ENCODE results near the gene KIF1A. TPM values are rescaled to one million over a fixed set of nuclear protein-coding genes. Genes with fewer than 3 reads are reported as not detected.

KIF1A gene
- total and polyA plus RNA-seq, 2 of the 8 experiments (the other 6 are each of a cell fraction or from before 2014, with no cell fraction given), result 61.3 to 281 TPM

GRCh38 chr2:240686460-240686859, 133.6 kb downstream of the KIF1A start:
- no peak overlapping the region for H3K18ac ChIP-seq (ENCODE audit: extremely low read depth, low read length)
- H4K5ac ChIP-seq (ENCODE audit: insufficient read length, low read depth, low read length), result no peak overlapping the region
- no peak overlapping the region for H2BK5ac ChIP-seq (ENCODE audit: low read depth, low read length)
- DNase-seq (ENCODE audit: low read depth in 1 of 2, low spot score in 2 of 2) (no peak), FAIRE-seq (no peak)
- H3K36me3 ChIP-seq (ENCODE audit: control insufficient read depth in 2 of 4, insufficient read depth in 4 of 4, low read length in 3 of 4), result no peaks in the 10 kb centered on the region
- H4K91ac ChIP-seq (replicated peaks; ENCODE audit: insufficient read length, low read length), result no peak overlapping the region
- H2BK120ac ChIP-seq (replicated peaks; ENCODE audit: low read depth, low read length), result no peak overlapping the region
- H3K56ac ChIP-seq (replicated peaks; ENCODE audit: insufficient read length, low read depth, low read length), result no peak overlapping the region
- H3K79me1 ChIP-seq (ENCODE audit: low read depth, low read length), result no peaks in the 10 kb centered on the region
- no peak overlapping the region for H3K4me2 ChIP-seq (ENCODE audit: insufficient read depth in 1 of 2, low read depth in 2 of 2, low read length in 2 of 2)
- no peaks in the 10 kb centered on the region for H4K20me1 ChIP-seq (replicated peaks in 1 of 2; ENCODE audit: control insufficient read depth in 1 of 2, insufficient read depth in 2 of 2, low read length in 2 of 2)
- CTCF ChIA-PET (ENCODE audit: partially characterized antibody), result interaction anchor here (1.3 to 1.6 kb wide), 2 partner anchors 37 to 82 kb away, joined by 3 read pairs; no protein-coding TSS in a partner anchor
- no peak overlapping the region for H2BK12ac ChIP-seq (ENCODE audit: low read depth, low read length)
- no peak overlapping the region for H2BK15ac ChIP-seq (ENCODE audit: low read length)
- no peak overlapping the region for H3K9ac ChIP-seq (replicated peaks in 1 of 4; ENCODE audit: extremely low read depth in 1 of 4, low read depth in 3 of 4, low read length in 3 of 4)
- H3K4me1 ChIP-seq (replicated peaks in 1 of 4; ENCODE audit: control insufficient read depth in 3 of 4, insufficient read depth in 4 of 4, low read length in 3 of 4), result peaks cover 0 to 3% (median 0%) of the 10 kb centered on the region in 4 experiments; a peak in 2 of 7 replicates
- H2AFZ ChIP-seq (ENCODE audit: low read length), result no peak overlapping the region
- POLR2A ChIA-PET (ENCODE audit: partially characterized antibody), result no interaction called here
- H3K23me2 ChIP-seq (ENCODE audit: low read depth, low read length), result no peaks in the 10 kb centered on the region
- no peak overlapping the region for H3K23ac ChIP-seq (ENCODE audit: insufficient read length)
- H3K9me3 ChIP-seq (ENCODE audit: insufficient read depth in 2 of 2, low read depth in 1 of 2, low read length in 1 of 2), result no peaks in the 10 kb centered on the region
- H2AK5ac ChIP-seq (ENCODE audit: low read depth, low read length), result no peak overlapping the region
- no peak overlapping the region for H3K4ac ChIP-seq (replicated peaks; ENCODE audit: insufficient read length, low read depth, low read length)
- no peak overlapping the region for H3K4me3 ChIP-seq (ENCODE audit: extremely low read depth in 1 of 4, insufficient read depth in 2 of 4, low read depth in 3 of 4, low read length in 4 of 4)
- H3K79me2 ChIP-seq (ENCODE audit: control insufficient read depth in 1 of 2, insufficient read depth in 2 of 2, low read length in 2 of 2), result no peaks in the 10 kb centered on the region
- no peak overlapping the region for H3K27ac ChIP-seq (ENCODE audit: low read depth, low read length)
- no peak overlapping the region for H4K8ac ChIP-seq (ENCODE audit: extremely low read depth, insufficient read depth, low read length)
- H3K27me3 ChIP-seq (replicated peaks in 1 of 4; ENCODE audit: control insufficient read depth in 3 of 4, extremely low read depth in 1 of 4, insufficient read depth in 3 of 4, low read length in 3 of 4), result no peaks in the 10 kb centered on the region; a peak in 1 of 7 replicates
- 82% methylated on average over 6 of the region's 6 CpGs; no CpG with 5 or more reads in 1 of the 2 experiments for WGBS, 2 experiments (ENCODE audit: extremely low coverage in 1 of 2, insufficient coverage in 1 of 2, insufficient read length in 1 of 2, insufficient replicate concordance in 2 of 2, low coverage in 1 of 2, low lambda C conversion rate in 2 of 2, missing lambda C conversion rate in 1 of 2)
- H2BK20ac ChIP-seq (ENCODE audit: low read length), result no peak overlapping the region
- no peak overlapping the region for H3K14ac ChIP-seq (ENCODE audit: insufficient read length)
- TF ChIP-seq EP300 (IDR thresholded peaks at IDR 0.05; ENCODE audit: borderline replicate concordance in 1 of 2, low read depth in 2 of 2, low read length in 2 of 2), result no peak
- TF ChIP-seq EZH2 (IDR thresholded peaks at IDR 0.05; ENCODE audit: low read depth, low read length, severe bottlenecking), result no peak
- TF ChIP-seq SRF (IDR thresholded peaks at IDR 0.05; ENCODE audit: low read depth, low read length), result no peak
- no peak for TF ChIP-seq JUN (IDR thresholded peaks at IDR 0.05; ENCODE audit: low read depth, low read length)
- TF ChIP-seq HDAC2 (IDR thresholded peaks at IDR 0.05; ENCODE audit: borderline replicate concordance in 1 of 2, low read depth in 2 of 2, low read length in 2 of 2), result no peak
- TF ChIP-seq SP2 (IDR thresholded peaks at IDR 0.05; ENCODE audit: low read length), result no peak
- TF ChIP-seq CTBP2 (IDR thresholded peaks at IDR 0.05; ENCODE audit: borderline replicate concordance, insufficient read depth, insufficient read length, low read length), result no peak
- no peak for TF ChIP-seq TEAD4 (IDR thresholded peaks at IDR 0.05; ENCODE audit: low read depth, low read length)
- TF ChIP-seq, protein P1, sequence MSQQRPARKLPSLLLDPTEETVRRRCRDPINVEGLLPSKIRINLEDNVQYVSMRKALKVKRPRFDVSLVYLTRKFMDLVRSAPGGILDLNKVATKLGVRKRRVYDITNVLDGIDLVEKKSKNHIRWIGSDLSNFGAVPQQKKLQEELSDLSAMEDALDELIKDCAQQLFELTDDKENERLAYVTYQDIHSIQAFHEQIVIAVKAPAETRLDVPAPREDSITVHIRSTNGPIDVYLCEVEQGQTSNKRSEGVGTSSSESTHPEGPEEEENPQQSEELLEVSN (IDR thresholded peaks at IDR 0.05), result no peak
- TF ChIP-seq BCL11A (IDR thresholded peaks at IDR 0.05; ENCODE audit: low read depth in 2 of 2, low read length in 2 of 2), result no peak
- TF ChIP-seq GABPA (IDR thresholded peaks at IDR 0.05; ENCODE audit: borderline replicate concordance, insufficient read depth, low read length), result no peak
- TF ChIP-seq RNF2 (IDR thresholded peaks at IDR 0.05; ENCODE audit: borderline replicate concordance, low read depth, low read length, missing control alignments, poor library complexity, severe bottlenecking), result no peak
- TF ChIP-seq POLR2A (IDR thresholded peaks at IDR 0.05; ENCODE audit: control extremely low read depth in 1 of 2, low read depth in 2 of 2, low read length in 2 of 2), result no peak
